GM08714 (cell line): Measurements from ENCODE around the gene HS6ST1.

ENCODE experiments used
- H3K4me3 ChIP-seq: fragments of 200-500 bp; sonication (Bioruptor generic); 2 replicates; pipeline ENCODE4 v1.5.1; 2014; ENCODE audit warnings: mild to moderate bottlenecking, low read length, inconsistent platforms
- ZNF274 ChIP-seq: IDR thresholded peaks from 2 replicates; pipeline ENCODE4 v1.6.1; 2012; ENCODE audit warnings: mild to moderate bottlenecking, low read depth, low read length

The HS6ST1 gene

DNA sequence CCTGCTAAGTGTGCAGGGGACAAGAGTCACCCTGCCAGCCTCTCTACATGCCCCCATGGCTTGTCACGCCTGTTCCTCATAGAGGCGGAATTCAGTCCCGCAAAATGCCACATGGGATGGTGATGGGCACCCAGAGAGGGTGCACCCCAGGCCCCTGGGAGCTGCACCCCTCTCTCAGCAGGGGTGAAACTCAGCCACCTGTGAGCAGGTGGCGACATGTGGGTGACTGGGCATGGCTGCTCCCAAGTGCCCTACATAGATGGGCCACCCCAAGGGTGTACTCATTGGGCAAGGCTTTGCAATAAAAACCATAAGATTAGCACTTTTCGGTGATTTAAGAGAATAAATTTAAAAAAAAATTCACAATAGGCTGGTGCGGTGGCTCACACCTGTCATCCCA is 6.3 kb downstream of the HS6ST1 start:
- no peak for TF ChIP-seq ZNF274
- H3K4me3 ChIP-seq, result no peak overlapping the region

DNA sequence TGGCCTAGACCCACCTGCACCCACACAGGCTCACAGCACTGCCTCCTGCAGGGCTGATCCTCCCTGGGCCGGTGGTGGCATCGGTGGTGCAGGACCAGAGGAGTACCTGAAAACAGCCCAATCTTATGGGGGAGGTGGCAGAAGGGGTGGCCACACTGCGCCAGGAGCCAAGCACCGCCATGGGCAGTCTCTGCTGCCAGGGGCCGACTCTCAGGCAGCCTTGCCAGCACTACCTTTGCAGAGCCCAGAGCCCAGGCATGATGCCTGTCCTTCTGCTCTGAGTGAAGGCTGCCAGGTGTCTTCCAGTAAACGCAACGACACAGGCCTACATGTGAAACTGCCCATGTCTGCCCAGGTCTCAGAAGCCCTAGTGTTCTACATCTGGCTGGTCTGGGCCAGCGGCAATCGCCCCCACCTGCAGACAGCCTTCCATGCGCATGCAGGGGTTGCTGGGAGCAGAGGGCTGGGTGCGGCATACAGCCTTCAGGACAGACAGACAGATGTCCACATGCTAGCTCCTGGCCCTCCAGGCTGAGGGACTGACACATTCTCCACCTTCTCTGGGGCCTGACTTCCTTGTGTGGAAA is 6.8 kb downstream of the HS6ST1 start:
- TF ChIP-seq ZNF274, result no peak
- no peak overlapping the region for H3K4me3 ChIP-seq

DNA sequence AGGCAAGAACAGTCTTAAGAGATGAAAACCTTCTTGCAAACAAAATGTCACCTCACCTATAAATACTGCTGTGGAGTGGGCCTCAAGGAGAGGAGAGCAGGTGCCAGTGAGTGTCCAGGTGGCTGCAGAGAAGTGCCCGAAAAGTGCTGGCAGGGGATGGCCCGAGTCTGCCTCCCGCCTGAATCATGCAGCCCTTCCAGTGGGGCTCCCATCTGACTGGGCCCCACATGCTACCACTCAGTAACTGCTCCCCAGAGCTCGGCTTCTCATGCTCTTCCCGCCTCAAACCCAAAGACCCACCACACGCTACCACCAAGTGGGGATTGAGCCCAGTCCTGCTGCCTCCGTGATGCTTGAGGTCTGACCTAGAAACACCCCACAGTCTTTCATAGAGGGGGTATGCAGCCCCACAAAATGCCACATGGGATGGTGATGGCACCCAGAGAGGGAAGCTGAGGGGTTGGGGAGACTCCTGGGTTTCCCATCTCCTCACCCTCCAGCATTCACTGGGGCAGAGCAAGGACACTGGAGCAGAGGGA is 7.4 kb downstream of the HS6ST1 start:
- no peak overlapping the region for H3K4me3 ChIP-seq
- TF ChIP-seq ZNF274, result no peak

DNA sequence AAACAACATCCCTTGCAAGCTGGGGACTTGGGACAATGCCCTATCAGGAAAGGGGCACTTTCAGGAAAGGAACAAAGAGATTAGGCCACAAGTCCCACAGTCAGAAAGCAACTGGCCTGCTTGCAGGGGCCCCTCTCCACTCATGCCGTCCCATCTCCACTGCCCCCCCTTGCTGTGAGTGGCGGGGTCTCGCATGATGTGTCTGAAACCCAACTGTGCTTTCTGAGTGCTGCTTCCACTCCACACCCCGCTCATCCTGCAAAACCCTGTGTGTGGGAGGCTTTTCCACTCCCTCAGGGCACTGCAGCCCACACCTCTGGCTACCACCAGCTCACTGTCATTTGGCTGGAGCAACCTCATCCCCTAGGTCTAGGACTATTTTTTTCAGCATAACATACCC is 7.9 kb downstream of the HS6ST1 start:
- no peak overlapping the region for H3K4me3 ChIP-seq
- no peak for TF ChIP-seq ZNF274

DNA sequence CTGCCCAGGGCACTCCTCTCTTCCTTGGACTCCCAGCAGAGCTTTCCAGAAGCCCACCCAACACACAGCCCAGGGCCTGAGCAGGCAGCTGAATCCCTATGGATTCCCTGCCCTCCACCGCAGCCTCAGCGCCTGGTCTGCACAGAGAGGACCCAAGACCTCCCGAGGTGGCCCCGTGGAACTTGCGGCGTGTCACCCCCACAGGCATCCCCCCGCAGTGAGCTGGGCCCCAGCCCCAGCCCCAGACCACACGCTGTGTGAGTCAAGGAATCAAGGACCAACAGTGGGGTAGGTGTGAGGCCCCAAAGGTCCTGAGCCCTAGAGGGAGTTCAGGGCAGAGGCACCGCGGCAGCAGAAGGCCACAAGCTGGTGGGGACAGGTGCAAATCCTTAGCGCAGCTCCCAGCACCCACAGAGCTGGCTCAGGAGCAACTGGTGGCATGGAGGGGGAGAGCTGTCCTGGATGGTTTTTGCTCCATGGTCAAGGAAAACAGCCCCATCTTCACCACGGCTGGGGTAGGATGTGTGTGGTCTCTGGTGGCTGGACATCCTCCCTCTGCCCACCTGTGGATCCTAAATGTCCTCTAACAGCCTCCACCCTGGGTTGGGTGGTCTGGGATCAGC is 8.5 kb downstream of the HS6ST1 start:
- no peak overlapping the region for H3K4me3 ChIP-seq
- TF ChIP-seq ZNF274, result no peak

DNA sequence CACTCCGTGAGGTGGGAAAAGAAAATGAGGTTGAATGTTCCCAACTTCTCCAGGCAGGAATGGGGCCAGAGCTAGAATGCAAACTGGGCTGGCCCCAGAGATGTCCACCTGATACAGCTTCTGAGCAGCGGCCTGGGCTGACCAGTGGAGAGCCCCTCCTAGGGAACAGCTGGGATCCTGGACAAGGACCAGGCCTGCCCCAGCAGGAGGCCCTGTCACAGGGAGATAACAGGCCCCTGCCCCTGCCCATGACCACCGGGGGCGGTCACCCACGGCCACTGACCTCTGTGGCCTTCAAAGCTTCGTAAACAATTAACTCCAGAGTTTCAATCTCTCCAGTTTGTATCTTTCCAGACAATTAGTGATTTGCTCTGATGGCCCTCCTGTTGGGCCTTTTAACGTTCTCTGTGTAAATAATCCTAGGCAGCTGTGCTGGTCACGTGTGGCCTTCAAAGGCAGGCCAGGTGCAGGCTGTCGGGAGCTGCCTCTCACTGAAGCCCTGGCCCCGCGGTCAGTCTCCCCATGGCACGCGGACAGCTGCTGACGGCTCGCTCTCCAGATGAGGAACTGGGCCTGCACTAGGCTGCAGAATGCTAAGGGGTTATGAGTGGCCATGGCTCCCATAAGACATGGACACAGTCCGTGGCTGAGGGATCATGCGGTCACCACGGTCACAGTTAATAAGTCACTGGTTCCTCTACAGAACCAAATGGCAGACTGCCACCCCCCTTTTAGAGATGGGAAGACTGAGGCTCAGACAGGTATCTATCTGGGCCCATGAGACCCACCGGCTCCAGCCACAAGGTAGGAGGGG is 9.2 kb downstream of the HS6ST1 start:
- TF ChIP-seq ZNF274, result no peak
- no peak overlapping the region for H3K4me3 ChIP-seq

DNA sequence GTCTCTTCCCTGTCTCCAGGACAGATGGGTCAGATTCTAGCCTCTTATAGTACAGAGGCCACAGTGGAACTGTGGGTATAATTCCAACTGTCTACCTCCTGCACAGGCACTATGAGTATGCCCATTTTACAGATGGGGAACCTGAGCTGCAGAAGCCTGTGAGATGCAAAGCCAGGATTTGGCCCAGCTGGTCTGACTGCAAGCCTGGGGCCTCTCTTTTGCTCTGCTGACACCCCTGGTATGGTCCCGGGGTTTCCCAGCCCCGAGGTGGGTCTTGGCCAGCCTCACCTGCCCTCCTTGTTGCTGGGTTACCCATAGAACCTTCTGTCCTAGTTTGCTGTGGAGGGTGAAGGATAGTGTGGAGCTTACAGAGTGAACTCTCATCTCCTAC is 9.8 kb downstream of the HS6ST1 start:
- H3K4me3 ChIP-seq, result no peak overlapping the region
- no peak for TF ChIP-seq ZNF274

DNA sequence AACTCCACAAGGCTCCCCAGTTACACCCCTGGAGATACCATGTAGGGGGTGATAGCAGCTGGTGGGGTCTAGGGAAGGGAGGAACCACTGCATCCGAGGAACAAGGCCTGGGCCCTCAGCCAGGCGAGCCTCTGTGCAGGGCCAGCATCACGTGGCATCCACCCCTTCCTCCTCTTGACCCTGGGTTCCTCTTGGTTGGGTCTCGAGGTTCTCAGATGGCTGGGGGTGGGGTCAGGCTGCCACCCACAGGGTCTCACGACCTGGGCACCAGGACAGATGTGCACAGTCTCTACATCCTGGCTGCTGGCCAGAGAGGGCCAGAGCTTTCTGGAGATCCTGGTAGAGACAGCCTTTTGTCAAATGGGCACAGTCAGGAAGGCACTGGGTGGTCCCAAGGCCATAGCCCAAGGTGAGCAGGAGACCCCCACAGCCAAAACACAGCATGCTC is 10.4 kb downstream of the HS6ST1 start:
- H3K4me3 ChIP-seq, result no peak overlapping the region
- TF ChIP-seq ZNF274, result no peak

DNA sequence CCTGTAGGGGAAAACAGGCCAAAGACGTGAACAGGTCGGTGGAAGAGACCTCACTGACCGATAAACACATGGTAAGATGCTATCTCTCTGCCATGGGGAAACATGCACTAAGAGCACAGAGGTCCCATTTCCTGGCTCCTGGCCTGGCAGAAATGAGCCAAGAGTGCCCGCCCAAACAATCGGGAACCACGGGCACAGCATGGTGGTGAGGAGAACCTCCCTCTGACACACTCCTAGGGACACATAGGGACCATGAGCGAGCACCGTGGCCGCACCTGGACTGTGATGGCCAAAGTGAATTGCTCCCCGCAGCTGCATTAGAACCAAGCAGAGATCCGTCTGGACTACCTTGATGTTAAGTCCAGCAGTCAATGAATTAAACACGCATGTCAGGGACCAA is 11.1 kb downstream of the HS6ST1 start:
- no peak overlapping the region for H3K4me3 ChIP-seq

DNA sequence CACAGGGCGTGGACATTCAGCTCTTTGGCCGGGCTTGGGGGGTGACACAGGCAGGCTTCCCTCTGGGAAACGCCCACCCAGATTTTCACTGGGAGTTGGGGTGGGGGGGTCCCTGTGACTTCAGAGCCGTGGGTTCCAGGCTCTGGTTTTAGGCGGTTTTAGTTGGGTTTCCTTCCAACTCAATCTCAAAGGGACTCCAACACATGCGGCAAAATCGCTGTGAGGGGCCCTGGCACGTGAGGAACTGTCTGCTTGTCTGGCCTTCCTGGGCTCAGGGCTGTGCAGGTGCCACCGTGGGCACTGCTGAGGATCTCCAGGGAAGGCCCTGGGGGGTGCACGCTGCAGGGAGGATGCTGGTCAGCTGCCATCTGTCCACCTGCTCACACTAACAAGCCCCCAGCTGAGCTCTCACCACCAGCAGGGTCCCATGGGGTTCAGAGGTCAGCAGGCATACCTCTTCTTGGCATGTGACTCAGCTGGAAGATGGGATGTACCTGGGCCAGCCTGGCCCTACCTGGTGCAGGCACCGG is 11.7 kb downstream of the HS6ST1 start:
- H3K4me3 ChIP-seq, result no peak overlapping the region
- no peak for TF ChIP-seq ZNF274

More for the DNA sequence above, 11.1 kb downstream of the HS6ST1 start:
- no peak for TF ChIP-seq ZNF274

DNA sequence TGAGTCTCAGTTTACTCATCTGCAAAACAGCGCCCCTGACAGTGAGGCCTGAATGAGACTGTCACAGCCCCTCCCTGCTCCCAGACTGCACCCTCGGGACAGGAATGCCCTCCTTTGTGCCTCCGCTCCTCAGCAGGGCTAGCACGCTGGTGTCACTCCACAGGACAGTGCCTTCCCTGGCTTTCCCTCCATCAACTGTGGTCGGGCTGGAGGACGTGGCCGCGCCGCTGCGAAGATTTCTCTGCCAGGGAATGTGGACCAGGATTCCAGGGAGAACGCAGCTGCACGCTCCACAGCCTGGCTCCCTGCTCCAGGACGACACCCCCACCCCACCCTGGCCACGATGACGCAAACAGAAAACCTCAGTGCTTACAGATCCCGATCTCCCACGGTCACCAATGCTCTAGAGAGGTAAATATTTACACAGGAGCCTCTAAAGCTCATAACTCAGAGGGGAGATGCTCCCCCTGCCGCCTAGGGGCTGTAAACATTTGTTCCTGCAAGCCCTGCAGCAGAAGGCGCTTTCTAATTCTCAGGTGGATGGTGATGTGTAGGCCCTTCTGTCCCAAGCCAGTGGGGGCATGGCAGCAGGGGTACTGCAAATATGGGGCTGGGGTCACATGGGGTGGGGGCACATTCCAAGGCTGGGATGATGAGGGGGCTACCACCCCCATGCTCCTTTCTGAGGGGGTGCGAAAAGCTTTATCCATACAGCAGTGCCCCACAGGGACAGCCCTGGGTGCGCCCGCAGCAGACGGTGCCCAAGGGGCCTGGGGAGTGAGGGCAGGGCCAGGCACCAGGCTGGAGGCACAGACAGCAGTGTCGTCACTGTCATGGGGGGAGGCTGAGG is 12.4 kb downstream of the HS6ST1 start:
- no peak for TF ChIP-seq ZNF274
- no peak overlapping the region for H3K4me3 ChIP-seq

DNA sequence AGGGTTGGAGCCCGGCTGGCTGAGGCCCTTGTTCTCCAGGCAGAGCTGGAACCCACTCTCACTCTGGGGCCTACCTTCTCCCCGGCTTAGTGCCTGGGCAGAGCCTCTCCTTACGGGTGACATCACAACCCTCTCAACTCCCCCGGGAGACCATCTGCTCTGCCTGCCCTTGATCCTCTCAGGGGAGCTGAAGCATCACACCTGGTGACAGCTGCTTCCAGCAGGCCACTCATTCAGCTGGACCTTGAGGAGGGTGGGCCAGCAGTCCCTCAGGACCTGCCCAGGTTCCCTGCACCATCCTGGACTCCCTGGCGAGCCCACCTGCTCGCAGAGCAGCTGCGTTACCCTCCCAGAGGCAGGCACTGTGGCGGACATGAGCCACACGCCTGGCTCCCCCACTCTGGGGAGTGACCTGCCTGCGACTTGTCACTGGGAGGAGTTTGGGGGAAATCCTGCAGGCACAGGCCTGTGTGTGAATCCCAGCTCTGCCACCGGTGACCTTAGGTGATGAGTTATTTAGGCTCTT is 13.1 kb downstream of the HS6ST1 start:
- no peak overlapping the region for H3K4me3 ChIP-seq
- TF ChIP-seq ZNF274, result no peak

DNA sequence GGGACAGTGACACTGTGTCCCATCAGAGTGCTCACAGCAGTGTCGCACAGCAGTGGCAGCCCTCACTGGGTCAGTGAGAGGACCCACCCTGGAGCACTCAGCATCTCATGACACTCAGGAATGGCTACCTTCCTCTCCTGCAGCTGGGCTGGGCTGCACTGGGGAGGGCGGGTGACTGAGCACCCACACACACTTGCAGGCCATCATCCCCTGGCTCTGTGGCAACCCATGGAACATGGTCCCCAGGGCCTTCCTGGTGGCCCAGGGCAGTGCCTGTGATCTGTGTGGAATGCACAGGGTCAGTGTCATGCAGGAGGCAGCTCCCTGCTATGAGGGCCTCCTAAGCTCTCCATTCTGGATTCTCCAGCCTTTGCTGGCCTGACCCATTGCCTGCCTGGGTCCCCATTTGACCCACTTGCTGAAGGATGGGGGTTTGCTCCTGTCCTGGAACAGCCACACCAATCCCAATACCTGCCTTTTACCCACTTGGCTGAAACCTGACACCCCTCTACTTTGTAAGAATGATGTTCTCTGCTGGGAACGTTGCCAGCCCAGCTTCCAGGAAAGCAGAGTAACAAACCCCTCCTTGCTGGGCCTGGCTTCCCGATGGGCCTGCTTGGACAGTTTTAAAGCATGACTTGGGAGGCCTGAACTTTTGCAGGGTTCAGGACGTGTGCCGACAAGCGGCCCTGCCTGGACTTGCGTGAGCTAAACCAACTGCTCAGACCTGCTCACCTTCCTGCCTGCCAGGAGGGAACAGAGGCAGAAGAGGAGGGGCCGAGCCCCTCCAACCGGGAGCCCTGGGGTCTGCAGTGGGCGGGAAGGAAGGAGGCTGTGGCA is 13.7 kb downstream of the HS6ST1 start:
- no peak overlapping the region for H3K4me3 ChIP-seq
- TF ChIP-seq ZNF274, result no peak
